Measurements from ENCODE around the gene TUBA4A. TPM values are rescaled to one million over a fixed set of nuclear protein-coding genes. Genes with fewer than 3 reads are reported as not detected.

The TUBA4A gene
- total and polyA plus RNA-seq, 2 experiments from 2014 or later, result 4.7 to 10.5 TPM

GRCh38 chr2:219285894-219286425 is 32.2 kb upstream of the TUBA4A start:
- no peak for TF ChIP-seq CTCF (IDR thresholded peaks at IDR 0.05; ENCODE audit: poor library complexity)
- no peak for TF ChIP-seq EZH2 (IDR thresholded peaks at IDR 0.05; ENCODE audit: borderline replicate concordance)
- TF ChIP-seq EZH2phosphoT487 (IDR thresholded peaks at IDR 0.05; ENCODE audit: low read depth, severe bottlenecking, unreplicated experiment), result no peak
- Histone ChIP-seq H3K4me3 (no peak overlapping the region), H3K9me2 (replicated peaks; ENCODE audit: insufficient read depth) (no peaks in the 10 kb centered on the region), H3K27me3 (no peaks in the 10 kb centered on the region), H3K4me2 (no peak overlapping the region), H2AFZ (no peak overlapping the region), H3K4me1 (ENCODE audit: insufficient read depth) (no peaks in the 10 kb centered on the region), H3K79me2 (no peaks in the 10 kb centered on the region), H4K20me1 (ENCODE audit: insufficient read depth, poor library complexity, severe bottlenecking) (no peaks in the 10 kb centered on the region), H3K36me3 (replicated peaks; ENCODE audit: insufficient read depth, low read depth) (no peaks in the 10 kb centered on the region), H3K27ac (no peak overlapping the region), H3K9me3 (ENCODE audit: low read depth) (no peaks in the 10 kb centered on the region)
- 78% methylated on average over 16 of the region's 17 CpGs for WGBS (ENCODE audit: low lambda C conversion rate, missing lambda C conversion rate)
- no peak for DNase-seq (ENCODE audit: low spot score)

GRCh38 chr2:219285373-219285735 is 31.6 kb upstream of the TUBA4A start:
- Histone ChIP-seq H3K4me1 (ENCODE audit: insufficient read depth) (no peaks in the 10 kb centered on the region), H3K4me3 (no peak overlapping the region), H4K20me1 (ENCODE audit: insufficient read depth, poor library complexity, severe bottlenecking) (no peaks in the 10 kb centered on the region), H3K9me3 (ENCODE audit: low read depth) (no peaks in the 10 kb centered on the region), H3K79me2 (peaks cover 3% of the 10 kb centered on the region), H3K27me3 (no peaks in the 10 kb centered on the region), H3K4me2 (no peak overlapping the region), H3K36me3 (replicated peaks; ENCODE audit: insufficient read depth, low read depth) (no peaks in the 10 kb centered on the region), H3K9me2 (replicated peaks; ENCODE audit: insufficient read depth) (no peaks in the 10 kb centered on the region), H3K27ac (no peak overlapping the region), H2AFZ (no peak overlapping the region)
- no peak for DNase-seq (ENCODE audit: low spot score)
- WGBS (ENCODE audit: low lambda C conversion rate, missing lambda C conversion rate), result 95% methylated on average over 12 of the region's 12 CpGs
- TF ChIP-seq CTCF (IDR thresholded peaks at IDR 0.05; ENCODE audit: poor library complexity), result no peak
- TF ChIP-seq EZH2phosphoT487 (IDR thresholded peaks at IDR 0.05; ENCODE audit: low read depth, severe bottlenecking, unreplicated experiment), result no peak
- no peak for TF ChIP-seq EZH2 (IDR thresholded peaks at IDR 0.05; ENCODE audit: borderline replicate concordance)

- Histone ChIP-seq H3K36me3 (replicated peaks; ENCODE audit: insufficient read depth, low read depth) (no peaks in the 10 kb centered on the region), H3K27ac (no peak overlapping the region), H3K4me2 (no peak overlapping the region), H2AFZ (no peak overlapping the region), H4K20me1 (ENCODE audit: insufficient read depth, poor library complexity, severe bottlenecking) (no peaks in the 10 kb centered on the region), H3K4me1 (ENCODE audit: insufficient read depth) (peaks cover 4% of the 10 kb centered on the region), H3K9me3 (ENCODE audit: low read depth) (no peaks in the 10 kb centered on the region), H3K27me3 (no peaks in the 10 kb centered on the region), H3K9me2 (replicated peaks; ENCODE audit: insufficient read depth) (no peaks in the 10 kb centered on the region), H3K79me2 (peaks cover 4% of the 10 kb centered on the region), H3K4me3 (no peak overlapping the region)
- TF ChIP-seq EZH2phosphoT487 (IDR thresholded peaks at IDR 0.05; ENCODE audit: low read depth, severe bottlenecking, unreplicated experiment), result no peak
- TF ChIP-seq CTCF (IDR thresholded peaks at IDR 0.05; ENCODE audit: poor library complexity), result no peak
- TF ChIP-seq EZH2 (IDR thresholded peaks at IDR 0.05; ENCODE audit: borderline replicate concordance), result no peak
- DNase-seq (ENCODE audit: low spot score), result no peak
- WGBS (ENCODE audit: low lambda C conversion rate, missing lambda C conversion rate), result 97% methylated on average over 16 of the region's 16 CpGs
Observed at GRCh38 chr2:219284501-219285372, 31.0 kb upstream of the TUBA4A start.

Measured in hepatocyte (in vitro differentiated cells).